ENCODE measurements around the gene IRF2.

GRCh38 chr4:184364100-184364921 is 110.0 kb downstream of the IRF2 start:
- TF ChIP-seq CTCF (IDR thresholded peaks at IDR 0.05) (no peak), EP300 (IDR thresholded peaks at IDR 0.05) (no peak), POLR2A (IDR thresholded peaks at IDR 0.05) (no peak)

Data from ovary (tissue), 3 donors.